WI38 (cell line): ENCODE data around the gene ACKR2.

Source experiments
- H3K4me3 ChIP-seq: 2 replicates; pipeline ENCODE4 v1.5.1; 2011; ENCODE audit warnings: low read depth, mild to moderate bottlenecking, control low read depth, low read length
- TF ChIP-seq, protein P1 (sequence below): IDR thresholded peaks from 2 replicates; pipeline ENCODE4 v1.5.1; 2012; ENCODE audit warnings: low read depth, mild to moderate bottlenecking, control low read depth, low read length

Gene ACKR2

DNA sequence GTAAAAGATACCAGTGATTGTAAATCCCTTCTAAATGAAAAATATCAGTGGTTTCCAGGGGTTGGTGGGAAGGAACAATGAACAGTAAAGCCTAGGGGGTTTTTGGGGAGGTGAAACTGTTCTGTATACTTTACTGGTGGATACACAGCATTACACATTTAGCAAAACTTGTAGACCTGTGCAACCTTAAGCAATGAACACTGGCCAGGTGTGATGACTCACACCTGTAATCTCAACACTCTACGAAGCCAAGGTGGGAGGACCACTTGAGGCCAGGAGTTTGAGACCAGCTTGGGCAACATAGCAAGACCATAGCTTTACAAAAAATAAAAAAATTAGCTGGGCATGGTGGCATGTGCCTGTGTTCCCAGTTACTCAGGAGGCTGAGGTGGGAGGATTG lies 38.0 kb upstream of the ACKR2 start:
- TF ChIP-seq, protein P1, sequence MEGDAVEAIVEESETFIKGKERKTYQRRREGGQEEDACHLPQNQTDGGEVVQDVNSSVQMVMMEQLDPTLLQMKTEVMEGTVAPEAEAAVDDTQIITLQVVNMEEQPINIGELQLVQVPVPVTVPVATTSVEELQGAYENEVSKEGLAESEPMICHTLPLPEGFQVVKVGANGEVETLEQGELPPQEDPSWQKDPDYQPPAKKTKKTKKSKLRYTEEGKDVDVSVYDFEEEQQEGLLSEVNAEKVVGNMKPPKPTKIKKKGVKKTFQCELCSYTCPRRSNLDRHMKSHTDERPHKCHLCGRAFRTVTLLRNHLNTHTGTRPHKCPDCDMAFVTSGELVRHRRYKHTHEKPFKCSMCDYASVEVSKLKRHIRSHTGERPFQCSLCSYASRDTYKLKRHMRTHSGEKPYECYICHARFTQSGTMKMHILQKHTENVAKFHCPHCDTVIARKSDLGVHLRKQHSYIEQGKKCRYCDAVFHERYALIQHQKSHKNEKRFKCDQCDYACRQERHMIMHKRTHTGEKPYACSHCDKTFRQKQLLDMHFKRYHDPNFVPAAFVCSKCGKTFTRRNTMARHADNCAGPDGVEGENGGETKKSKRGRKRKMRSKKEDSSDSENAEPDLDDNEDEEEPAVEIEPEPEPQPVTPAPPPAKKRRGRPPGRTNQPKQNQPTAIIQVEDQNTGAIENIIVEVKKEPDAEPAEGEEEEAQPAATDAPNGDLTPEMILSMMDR, result no peak
- no peak overlapping the region for H3K4me3 ChIP-seq

DNA sequence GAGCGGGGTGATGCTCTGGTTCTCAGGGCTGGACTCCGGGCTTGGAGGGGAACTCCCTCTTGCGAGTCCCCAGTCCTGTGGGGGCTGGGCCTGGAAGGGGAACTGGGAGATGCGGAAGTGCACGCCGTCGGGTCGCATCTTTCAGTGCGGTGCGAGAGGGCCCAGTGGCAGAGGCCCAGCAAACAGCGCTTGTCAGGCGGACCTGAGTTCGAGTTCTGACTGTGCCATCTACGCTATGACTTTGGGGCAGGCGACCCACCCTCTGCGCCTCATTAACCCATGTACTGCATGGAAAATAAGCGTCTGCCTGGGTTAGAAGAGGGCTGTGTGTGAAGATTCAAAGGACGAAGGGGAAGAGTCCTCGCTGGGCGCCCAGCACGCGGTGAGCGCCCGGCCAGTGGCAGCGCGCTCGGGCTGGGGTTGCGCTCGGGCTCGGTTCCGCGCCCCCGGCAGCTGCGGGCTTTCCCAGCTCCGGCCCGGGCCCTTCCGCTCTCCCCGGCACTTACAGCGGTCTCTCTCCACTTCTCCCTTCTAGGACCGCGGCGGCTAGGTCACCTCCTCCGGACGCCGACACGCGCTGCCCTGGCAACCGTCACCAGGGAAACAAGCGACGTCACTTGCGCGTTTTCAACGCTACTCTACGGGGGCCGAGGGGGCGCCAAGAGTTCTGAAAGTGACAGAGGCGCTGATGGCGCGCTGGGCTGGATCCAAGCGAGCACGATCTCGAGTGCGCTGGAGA lies 36.4 kb upstream of the ACKR2 start, which contains the start of gene CCDC13:
Gene CCDC13 (minus strand): TSS at position 584 of the 739 bp plus-strand sequence. CDS start 14,908 bp downstream, outside the sequence.
- TF ChIP-seq, protein P1, result no peak
- peak within 1 kb of the TSS; percentile 56 for H3K4me3 ChIP-seq

DNA sequence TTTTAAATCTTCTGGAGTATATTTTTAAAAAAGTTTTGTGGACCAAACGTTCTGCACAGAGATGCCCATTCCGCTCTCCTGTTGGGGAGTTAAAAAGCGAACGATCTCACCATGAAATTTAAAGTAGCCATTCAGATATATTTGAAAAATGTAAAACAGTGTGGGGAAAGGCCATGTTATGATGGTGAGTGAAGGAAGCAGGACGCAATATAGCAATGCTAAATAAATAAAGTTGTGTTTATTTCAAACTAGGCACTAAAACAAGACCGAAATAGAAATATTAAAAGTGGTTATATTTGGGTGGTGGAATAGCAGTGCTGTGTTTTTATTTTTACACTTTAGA lies 35.9 kb upstream of the ACKR2 start:
- TF ChIP-seq, protein P1, result no peak
- peak overlapping the region; percentile 56 for H3K4me3 ChIP-seq

DNA sequence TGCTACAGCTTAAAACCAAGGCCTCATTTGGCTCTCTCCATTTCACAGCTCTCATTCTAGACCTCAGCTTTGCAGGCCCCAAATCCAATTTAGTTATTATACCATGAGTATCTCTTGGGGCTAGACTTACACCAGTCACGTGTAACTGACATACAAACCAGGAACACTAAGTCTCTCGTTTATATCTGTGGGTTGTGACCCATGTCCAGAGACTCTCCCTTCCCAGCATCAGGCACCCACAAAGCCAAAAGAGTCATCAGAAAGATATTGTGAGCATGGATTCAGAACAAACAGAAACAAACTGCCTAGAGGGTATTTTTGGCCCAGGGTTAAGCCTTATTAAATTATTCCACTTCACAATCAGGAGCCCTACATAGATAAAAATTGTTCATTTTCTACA lies 30.6 kb upstream of the ACKR2 start:
- TF ChIP-seq, protein P1, result no peak
- no peak overlapping the region for H3K4me3 ChIP-seq

DNA sequence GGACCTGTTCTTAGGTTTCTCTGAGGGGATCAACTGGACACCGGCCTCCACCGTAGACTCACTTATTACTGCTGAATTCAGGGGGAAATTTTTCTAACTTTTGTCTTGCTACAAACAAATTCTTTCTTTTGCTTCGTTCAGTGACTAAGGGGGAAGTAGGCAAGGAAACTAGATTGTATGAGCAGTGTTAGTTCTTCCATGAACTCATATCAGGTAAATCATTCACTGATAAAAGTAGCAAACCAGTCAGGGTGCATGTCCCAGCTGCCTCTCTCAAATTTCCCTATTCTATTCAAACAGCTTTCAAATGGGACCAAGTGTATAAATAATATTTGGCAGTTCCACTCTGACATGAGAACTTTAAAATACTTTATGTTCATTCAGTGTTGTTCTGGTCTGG lies 28.8 kb upstream of the ACKR2 start:
- no peak overlapping the region for H3K4me3 ChIP-seq
- TF ChIP-seq, protein P1, result no peak

DNA sequence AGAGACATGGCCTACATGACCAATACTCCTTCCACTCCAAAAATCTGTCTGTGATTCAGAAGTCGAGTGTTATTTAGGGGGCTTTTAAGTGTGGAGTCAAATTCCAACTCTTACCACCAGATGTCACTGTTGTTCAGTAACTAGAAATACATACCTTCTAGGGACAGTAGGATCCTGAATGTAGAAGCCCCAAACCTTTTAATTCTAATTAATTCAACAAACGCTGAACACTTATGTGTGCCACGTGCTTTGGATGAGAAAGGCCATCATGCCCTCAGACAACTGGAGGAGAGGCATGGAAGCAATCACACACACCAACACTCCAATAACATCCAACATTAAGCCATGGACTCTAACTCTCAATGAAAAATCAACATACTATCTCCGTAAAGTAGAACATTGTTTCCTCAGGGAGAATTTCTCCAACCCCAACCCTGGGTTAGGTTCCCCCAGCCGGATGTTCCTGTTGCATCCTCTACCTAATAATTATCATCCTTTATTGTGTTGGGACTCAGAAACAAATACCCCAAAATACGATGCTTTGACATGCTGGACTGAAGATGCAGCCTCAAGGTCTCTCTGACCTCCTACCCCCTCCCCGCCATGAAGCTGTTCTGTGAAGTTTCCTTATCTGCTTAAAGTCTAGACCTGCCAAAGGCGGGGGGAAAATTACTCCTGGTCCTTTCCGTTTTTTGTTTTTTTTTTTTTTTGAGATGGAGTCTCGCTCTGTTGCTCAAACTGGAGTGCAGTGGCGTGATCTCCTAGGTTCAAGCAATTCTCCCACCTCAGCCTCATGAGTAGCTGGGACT lies 28.1 kb upstream of the ACKR2 start:
- TF ChIP-seq, protein P1, result peak; percentile 56
- H3K4me3 ChIP-seq, result no peak overlapping the region

DNA sequence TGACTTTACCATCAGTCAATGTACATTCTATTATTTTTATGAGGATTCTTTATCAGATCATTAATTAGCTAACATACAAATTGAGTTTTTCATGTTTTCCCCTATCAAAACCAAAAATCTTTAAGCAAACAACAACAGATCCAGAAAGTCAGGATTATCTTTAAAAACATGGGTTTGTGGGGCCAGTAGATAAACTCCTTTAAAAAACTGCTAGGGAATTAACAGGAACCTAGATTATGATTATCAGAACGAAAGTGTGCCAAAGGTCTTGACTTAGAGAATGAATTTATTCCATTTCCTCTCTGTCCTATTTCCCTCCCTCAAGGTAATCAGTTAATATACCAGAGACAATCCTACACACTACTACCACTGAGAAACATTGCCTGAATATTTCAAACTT lies 23.0 kb upstream of the ACKR2 start:
- no peak overlapping the region for H3K4me3 ChIP-seq
- TF ChIP-seq, protein P1, result no peak
